HG03108 (cell line): ENCODE results near the gene IGSF9.
A peak's percentile ranks its signal among the peaks of the same experiment; 100 is the strongest.
"Not testable (repeated sequence)": the region's sequence is repeated elsewhere in the genome, so short reads cannot be mapped to it uniquely, and the experiment has no call there.

Source experiments
- ATAC-seq: cut with Tn5 transposase; IDR thresholded peaks from one replicate; pipeline ENCODE4 v1.9.1; 2021; ENCODE audit warnings: moderate library complexity; ENCODE audit not compliant: unreplicated experiment

Gene IGSF9

DNA sequence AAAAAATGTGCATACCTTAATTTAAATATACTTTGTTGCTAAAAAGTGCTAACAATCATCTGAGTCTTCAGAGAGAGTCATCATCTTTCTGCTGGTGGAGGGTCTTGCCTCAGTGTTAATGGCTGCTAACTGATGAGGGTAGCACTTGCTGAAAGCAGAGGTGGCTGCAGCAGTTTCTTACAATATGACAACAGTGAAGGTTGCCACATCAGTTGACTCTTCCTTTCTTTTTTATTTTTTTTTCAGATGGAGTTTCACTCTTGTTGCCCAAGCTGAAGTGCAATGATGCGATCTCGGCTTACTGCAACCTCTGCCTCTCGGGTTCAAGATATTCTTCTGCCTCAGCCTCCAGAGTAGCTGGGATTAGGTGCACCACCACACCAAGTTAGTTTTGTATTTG lies 42.9 kb downstream of the IGSF9 start:
- ATAC-seq: no peak

DNA sequence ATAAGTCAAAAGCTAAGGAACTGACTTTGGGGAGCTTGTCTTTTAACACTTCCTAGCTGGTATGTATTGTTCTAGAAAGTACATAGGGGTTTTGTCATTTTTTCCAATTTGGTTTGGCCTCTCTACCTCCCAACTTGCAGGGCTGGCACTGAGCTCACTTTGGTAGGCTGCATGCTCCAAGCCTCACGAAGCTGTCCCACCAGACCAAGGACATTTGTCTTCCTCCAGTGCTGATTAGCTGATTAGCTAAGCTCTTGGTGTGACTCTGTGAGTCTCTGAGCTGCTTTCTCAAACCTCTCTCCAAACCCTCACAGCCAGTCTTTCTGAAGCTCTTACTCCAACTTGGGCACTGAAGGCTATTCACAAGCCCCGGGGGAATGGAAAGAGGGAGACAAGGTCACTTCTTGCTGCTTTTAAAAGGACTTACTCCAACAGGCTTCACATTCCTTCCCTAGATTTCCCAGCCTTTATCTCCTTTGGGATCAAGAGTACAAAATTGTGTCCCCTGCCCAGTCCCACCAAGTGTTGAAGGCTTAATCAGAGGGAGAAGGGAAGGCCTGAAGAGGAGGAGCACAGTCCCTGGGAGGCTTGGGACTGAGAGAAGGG lies 44.6 kb downstream of the IGSF9 start:
- no peak for ATAC-seq

DNA sequence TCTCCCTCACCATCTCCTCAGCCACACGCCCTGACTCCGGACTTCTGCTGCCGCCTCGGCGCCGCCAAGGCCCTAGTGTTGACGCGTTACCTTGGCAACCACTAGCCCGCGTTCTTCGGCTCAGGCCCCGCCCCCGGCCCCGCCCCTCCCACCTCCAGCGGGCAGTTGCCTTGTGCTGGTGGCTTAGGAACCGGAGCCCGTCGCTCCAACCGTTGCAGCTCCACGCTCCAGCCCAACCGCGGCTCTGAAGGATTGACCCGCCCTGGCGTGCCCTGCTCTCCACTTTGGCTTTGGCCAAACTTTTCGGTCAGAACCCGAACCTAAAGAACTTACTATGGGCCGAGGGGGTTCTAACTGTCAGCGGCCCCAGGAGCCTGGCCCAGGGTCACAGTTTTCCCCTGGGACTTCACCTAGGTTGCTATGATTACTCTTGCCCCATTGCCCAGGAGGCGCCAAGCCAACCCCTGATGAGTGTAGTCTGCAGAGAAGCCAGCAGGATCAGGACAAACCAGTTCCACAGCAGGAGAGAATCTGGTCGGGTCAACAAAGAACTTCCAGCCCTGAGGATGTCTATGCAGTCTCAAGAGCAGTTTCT lies 45.2 kb downstream of the IGSF9 start, which contains the start of gene CFAP45:
TSS of gene CFAP45 (minus strand) at position 80 of the 595 bp plus-strand sequence. CDS start at position 13, 67 bp downstream.
- no peak for ATAC-seq

DNA sequence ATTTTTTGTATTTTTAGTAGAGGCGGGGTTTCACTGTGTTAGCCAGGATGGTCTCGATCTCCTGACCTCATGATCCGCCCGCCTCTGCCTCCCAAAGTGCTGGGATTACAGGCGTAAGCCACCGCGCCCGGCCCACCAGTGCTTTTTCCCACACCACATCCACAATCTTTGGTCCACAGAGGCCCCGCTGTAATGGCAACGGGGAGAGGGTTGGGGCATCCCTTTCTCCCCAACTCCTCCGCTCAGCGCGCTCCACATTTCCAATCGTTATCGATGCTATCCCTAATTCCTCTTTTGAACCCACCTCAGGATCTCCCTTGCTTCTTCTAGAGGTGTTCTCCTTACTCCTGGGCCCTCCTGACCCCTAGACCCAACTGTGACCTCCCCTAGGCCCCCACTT lies 45.8 kb downstream of the IGSF9 start:
- not testable (repeated sequence) for ATAC-seq

DNA sequence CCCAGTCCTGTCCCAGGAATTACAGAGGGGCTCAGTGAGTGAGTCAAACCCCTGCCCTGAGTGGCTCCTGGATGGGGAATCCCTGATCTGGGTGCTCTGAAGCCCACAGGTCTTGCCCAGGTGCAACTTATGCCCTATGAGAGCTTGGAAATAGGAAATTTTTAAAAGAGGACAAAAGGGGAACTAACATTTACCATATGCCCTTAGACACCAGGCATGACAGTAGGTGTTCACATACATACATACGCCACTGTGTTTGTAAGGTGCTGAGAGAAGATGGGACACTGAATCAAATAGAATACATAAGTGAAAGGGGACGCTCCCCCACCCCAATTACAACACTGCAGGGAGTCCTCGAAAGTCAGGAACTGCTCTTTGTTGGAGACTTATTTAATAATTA lies 46.9 kb downstream of the IGSF9 start:
- no peak for ATAC-seq

DNA sequence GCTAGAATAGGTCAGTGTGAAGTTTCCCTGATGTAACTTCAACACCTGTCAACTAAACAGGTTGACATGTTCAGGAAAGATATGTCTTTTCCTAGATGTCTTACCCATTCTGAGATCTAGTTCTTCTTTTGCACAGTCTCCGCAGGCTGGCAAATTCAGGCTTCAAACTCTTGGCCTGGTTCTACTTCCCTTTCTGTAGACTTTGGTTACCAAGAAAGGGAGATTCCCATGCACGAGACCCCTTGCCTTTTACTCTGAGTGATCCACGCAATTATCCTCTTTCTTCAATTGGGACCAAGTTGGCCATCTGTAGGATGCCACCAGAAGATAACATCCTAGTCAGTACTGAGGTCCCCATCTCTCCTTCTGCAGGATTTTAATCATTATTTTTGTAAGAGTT lies 47.5 kb downstream of the IGSF9 start:
- no peak for ATAC-seq

DNA sequence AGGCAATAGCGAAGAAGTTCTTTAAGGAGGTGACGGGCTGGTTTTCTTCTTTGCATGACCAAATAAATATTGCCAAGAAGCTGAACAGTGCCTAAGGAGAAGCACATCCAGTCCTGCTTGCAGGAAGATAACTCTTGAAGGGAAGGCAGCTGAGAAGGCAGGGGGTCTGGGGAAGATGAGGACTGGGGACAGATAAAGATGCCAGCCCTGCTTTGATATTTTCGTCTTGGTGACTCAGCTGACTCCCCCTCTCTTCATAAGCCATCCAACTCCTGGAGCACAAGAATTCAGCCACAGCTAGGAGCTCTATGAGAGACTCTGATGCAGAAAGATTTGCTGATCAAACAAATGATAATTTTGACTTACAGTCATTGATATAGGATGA lies 48.9 kb downstream of the IGSF9 start:
- ATAC-seq: no peak

DNA sequence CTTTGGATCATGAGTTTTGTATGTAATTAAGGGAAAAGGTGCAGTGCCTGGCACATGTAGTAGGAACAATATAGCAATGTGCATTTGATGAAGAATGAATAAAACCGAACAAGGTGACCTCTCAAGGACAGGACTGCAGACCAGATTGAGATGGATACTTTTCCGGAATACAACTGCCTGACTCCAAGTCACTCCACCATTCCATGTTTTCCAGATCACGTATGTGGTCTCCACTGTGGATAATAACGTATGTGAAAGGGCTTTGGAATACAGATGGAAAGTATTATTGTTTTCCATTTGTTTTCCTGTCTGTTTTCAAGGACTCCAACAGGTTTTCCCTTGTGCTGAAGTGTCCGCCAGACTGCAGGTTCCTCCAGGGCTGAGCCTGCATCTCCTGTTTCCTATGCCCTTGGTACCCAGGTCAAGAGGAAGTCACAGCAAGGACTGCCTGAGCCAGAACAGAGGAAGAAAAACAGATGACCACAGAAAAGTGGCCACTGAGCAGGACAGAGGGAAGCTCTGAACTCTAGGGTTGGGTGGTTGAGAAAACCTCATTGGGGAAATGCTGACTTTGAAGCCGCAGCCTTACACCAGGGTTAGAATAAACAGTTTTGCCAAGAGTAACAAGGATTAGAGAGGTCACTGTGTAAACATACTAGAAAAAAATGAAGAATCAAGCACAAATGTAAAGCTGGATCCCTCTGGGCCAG lies 49.4 kb downstream of the IGSF9 start:
- ATAC-seq: no peak

DNA sequence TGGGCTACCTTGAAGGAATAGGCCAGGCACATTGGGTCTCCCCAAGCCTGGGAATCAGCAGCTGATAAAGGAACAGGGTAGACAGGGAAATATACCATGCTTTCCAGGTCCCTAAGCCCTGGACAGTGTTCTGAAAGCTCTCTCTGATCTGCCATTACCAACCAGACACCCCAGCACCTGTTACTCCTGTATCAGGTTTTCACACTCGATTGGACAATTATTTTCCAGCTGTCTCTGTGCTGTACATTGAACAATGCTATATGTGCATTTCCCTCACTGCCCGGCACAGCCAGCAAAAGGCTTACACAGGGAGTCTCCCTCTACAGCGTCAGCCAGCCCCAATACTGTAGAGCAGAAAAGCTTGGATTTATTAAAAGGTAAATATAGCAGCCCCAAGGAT lies 50.1 kb downstream of the IGSF9 start:
- ATAC-seq: no peak

DNA sequence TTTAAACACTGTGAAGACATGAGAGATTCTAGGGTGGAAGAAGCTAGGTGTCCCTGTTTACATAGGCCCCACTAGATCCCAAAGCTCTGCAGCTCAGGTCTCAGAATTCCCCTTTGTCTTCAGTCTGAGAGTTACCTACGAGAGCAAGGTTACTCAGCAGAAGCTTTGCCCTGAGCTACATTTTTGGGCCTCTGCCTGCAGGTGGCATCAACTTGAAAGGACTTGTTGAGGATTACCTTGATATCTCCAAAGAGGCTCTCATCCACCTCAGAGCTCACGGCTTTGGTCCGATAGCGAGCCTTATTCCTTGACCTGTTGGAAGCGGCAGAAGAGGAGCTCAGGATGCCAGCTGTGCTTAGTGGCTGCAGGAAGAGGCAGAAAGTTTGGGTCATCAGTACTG lies 52.5 kb downstream of the IGSF9 start:
- ATAC-seq: no peak

DNA sequence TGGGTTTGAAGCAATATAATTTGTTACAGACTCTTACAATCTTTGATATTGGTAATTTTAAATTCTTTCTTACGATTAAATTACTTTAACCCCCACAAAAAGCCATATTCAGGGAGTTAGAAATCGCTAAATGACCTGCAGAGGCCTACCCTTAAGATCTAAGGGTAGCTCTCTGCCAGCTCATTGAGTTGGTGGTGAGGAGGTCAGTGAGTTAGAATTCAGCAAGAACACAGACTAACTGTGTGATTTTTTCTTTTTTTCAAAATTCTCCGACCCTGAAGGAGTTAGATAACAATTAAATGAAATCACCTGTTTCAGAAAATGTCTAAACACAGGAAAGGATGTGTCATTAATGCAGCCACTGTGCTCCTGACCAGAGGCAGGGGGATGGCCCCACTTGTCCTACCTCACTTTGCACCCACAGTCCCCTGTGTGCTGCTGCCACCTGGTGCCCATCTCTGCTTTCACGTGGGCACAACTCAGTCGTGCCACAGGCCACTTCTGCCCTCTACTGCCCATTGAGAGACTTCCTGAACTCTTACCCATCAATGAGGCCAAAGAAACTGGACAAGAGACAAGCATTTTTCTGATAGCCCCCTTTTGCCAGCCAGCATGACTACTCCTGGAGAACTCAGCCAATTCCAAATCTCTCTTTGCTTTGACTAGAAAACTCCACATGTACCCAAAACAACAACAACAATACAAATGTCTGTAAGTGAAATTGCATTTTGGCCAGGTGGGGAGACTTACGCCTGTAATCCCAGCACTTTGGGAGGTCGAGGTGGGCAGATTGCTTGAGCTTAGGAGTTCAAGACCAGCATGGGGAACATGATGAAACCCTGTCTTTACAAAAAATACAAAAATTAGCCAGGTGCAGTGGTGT lies 53.9 kb downstream of the IGSF9 start:
- ATAC-seq: peak; percentile 75

DNA sequence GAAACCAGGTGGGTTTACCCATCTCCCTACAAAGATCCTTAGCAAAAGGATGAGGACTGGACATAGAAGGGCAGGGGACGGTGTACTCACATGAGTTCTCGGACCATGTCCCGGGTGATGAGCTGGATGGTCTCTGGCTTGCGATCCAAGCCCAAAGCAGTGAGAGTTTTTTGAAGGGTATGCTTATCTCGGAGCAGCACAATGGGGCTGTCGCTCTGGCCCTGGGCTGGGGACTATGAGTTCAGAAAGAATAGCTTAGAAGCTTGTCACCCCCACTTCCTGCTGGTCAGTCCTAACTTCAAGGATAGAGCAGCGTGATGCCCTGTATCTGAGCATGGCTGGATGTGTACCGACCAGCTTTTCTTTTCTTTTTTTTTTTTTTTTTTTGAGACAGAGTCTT lies 55.0 kb downstream of the IGSF9 start:
- no peak for ATAC-seq

DNA sequence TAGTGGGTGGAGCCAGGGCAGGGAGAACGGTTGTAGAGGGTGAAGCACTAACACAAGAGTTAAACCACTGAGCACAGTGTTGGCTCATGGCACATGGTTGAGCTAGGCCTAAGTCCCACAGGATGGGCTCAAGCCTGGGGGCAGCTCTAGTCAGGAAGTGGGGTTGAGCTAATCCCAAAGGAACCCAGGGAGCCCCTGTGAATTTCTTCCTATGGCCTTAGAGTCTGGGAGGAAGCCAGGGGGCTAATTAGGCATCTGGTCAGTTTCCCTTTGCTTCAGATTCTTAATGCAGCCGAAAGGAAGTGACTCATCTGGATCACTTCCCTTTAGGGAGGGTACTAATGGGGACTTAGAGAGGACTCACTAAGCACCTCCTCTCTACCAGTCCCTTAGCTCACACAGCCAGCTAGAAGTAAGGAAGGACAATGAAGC lies 55.6 kb downstream of the IGSF9 start:
- ATAC-seq: peak; percentile 82

DNA sequence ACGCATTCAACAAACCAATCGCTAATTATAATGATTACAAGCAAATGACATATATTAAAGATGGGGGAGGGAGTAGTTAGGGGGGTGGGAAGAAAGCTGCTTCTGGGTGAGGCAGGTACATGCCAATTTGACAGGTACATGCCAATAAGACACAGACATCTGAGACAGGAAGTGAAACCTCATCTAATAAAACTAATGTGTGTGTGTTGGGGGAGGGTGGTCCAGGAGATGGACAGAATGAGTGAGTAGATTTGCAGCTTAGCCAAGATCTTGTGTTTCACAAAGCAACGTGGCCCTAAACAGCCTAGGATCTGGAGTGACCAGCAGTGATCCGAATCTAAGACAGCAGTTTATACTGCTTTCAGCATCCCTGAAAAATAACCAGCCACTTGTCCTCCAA lies 56.2 kb downstream of the IGSF9 start:
- no peak for ATAC-seq

DNA sequence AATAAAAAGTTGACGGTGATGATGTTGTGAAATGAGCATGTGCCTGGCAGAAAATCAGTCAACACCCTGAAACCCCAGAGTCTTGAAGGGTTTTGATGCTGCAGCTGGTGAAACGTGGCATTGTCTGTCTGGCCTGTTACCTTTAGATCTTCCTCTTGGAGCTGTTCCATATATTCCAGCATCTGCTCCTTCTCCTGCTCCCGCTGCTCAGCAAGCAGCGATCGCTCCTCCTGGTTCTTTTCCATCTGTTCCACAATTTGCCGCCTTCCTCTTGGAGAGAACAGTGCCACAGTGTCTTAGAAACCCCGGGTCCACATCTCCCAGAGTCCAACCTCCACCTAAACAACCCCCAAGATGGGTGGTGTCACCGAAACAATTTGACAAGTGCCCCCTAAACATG lies 61.1 kb downstream of the IGSF9 start:
- ATAC-seq: no peak

DNA sequence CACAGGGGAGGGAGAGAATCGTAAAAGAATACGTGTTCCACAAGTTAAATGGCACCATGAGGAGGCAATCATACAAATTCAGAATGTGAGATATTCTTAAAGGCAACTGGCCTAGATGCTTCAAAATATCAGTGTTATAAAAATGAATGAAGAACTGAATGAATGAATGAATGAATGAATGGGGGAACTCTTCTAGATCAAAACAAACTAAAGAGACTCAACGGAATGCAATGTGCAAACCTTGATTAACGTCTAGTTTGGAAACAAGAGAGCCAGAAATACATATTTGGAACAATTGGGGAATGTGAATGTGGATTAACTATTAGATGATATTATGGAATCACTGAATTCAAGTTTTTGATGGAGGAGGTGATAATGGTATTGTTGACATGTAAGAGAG lies 62.3 kb downstream of the IGSF9 start:
- no peak for ATAC-seq

DNA sequence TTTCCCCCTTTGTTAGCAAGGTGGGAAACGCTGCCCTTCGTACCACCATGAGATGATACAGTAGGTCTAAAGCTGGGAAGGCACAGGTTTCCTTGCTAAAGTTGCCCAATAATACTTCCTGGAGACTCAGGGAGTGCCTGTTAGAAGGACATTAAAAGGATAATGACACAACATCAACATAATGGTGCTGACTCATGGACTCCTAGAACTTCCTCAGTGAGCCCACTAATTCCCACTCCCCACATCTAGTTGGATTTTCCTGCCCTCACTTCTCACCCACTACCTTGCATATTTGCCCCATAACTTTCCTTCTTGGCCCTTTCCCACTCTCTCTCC lies 62.9 kb downstream of the IGSF9 start:
- no peak for ATAC-seq

DNA sequence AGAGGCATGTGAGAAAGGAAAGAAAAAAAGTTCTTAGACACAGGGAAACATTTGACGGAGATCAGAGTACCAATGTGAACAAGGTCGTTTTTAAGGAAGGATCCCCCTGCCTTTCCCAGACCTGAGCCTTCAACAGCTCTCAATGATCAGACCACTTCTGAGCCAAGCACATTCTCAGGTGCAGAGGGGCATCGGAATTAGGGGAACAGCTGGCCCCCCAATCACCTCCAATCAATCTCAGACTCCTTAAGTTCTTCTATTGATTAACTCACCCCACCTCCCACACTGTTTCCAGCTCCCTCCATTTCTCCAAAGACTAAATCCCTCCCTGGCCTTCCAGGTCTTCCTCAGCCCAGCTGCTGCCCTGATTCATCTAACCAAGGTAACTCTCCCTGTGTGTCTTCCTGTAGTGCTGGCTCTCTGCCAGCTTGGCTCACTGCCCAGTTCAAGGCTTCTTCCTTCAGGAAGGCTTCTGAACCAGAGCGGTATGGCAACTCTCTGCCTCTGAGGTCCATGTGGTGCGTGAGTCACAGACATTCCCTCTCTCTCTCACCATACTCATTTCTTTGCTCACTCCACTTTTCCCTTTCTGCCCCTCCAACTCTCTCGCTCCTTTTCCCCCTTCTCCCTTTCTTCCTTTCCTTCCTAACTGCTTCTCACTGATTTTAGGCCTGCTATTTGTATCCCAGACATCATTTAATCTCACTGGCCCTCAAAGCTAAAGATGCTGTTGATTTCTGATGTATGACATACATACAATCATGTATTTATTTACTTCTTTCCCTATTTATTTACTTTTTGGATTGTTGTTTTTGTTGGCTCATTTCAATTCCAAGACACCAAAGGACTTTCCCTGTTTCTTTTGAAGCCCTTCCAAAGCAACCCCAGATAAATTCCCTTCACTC lies 63.5 kb downstream of the IGSF9 start:
- no peak for ATAC-seq

DNA sequence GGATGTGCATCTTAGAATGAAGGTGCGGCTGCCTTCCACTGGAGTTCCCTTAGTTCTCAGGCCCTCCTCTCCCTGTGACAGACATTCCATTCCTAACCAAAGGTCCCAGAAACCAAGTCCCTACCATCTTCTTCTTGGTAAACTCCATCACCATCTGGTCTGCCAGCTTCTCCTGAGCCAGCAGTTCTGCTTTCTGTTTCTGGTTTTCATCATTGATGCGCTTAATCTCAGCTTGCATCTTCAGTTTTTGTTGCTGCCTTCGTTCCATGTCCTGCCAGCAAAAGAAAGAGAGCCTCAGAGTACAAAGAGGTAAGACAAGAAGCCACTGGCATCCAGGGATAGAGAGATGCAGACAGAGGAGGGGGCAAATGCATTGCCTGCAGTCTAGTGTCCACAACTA lies 65.0 kb downstream of the IGSF9 start:
- ATAC-seq: no peak

DNA sequence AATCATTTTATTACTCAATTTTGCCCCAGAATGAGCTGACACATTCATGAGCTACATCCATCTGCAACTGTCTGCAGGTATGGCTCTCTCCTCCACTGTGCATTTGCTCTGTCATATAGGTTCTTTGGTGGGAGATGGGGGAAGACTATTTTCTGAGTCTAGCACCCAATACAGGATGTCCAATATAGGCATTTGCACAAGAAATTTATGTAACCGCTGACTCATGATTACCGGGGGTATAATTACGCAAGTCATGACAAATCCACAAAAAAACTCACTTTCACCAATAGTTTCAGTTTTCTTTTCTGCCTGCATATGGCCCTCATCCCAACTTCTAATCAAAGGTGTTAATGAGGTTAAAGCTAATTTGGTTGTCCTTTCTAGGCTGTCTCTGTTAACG lies 65.4 kb downstream of the IGSF9 start:
- ATAC-seq: no peak

DNA sequence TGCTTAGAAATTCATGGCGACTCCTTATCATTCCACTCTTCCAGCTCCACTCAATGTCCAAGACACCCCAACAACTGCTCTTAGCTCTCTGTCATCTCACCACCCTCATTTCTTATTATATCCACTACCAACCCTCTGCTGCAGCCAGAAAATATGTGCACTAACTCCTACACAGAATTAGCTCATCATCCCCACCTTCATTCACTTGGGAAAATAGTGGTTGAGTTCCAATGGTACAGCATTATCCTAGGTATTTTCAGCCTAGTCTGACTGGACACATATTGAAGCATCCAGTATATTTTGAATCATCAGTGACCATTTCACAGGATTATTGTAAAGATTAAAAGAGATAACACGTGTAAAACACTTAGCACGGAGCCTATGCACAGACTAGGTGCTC lies 66.3 kb downstream of the IGSF9 start:
- ATAC-seq: no peak
